Stimulated activated CD8-positive, alpha-beta memory T cell treated with anti-CD3 and anti-CD28 coated beads, Interleukin-4, amount 100 ng/mL, for 1 hour (primary cell): ENCODE measurements around the gene CCDC85B.
"Not testable (repeated sequence)": the region's sequence is repeated elsewhere in the genome, so short reads cannot be mapped to it uniquely, and the experiment has no call there.

Experiments used
- DNase-seq, 2 donors: peaks; one replicate each; pipeline ENCODE4 v3.0.0-alpha.2; 2020; ENCODE audit warnings: low read depth in 2 of 2, low spot score in 1 of 2

Gene CCDC85B

GRCh38 chr11:65890324-65891218 lies at the start of gene CCDC85B:
Gene CCDC85B (plus strand): TSS chr11:65890673. CDS start chr11:65890784, 111 bp downstream.
- DNase-seq, result peak; percentile 94 to 97

DNA sequence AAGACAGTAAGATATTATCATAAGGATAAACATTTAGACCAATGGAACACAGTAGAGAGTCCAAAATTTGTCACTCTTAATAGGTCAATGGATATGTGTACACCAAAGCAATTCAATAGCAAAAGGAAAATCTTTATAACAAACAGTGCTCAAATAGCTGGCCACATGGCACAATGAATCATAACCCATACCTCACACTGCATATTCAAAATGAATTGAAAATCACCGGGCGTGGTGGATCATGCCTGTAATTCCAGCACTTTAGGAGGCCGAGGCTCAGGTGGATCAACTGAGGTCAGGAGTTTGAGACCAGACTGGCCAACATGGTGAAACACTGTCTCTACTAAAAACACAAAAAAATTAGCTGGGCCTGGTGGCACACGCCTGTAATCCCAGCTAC lies 48.3 kb upstream of the CCDC85B start:
- no peak for DNase-seq

DNA sequence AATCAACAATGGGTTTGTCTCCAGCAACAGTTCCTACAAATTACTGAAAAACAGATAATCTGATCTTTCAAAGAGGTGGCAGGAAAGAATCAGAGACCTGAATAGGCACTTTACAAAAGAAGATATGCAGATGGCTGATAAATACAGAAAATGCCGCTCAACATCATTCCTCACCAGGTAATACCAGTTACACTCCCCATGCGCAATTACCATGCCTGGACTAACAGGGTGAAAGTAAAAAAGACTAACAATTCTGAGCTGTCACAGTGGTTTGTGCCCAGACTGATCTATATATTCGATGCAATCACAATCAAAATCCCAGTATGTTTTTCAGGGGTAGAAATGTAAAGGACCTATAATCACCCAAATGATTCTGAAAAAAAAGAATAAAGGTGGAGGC lies 46.7 kb upstream of the CCDC85B start:
- DNase-seq, result no peak

- no peak for DNase-seq
Observed at GRCh38 chr11:65844231-65844872, 46.1 kb upstream of the CCDC85B start.

DNA sequence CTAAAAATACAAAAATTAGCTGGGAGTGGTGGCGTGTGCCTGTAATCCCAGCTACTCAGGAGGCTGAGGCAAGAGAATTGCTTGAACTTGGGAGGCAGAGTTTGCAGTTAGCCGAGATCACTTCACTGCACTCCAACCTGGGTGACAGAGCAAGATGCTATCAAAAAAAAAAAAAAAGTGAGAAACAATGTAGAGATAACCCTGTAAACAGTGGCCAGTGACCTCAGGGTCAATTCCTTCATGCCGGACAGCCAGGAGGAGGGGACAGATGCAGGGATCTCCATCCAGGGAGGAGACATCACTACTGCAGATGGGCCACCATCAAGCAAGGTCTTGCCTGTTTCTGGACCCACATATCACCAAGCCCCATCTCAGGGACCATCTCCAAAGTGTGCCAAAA lies 42.7 kb upstream of the CCDC85B start:
- no peak for DNase-seq

- DNase-seq, result not testable (repeated sequence)
Observed at GRCh38 chr11:65848693-65849092, 41.8 kb upstream of the CCDC85B start.

- DNase-seq, result no peak
Observed at GRCh38 chr11:65849366-65849765, 41.1 kb upstream of the CCDC85B start.

DNA sequence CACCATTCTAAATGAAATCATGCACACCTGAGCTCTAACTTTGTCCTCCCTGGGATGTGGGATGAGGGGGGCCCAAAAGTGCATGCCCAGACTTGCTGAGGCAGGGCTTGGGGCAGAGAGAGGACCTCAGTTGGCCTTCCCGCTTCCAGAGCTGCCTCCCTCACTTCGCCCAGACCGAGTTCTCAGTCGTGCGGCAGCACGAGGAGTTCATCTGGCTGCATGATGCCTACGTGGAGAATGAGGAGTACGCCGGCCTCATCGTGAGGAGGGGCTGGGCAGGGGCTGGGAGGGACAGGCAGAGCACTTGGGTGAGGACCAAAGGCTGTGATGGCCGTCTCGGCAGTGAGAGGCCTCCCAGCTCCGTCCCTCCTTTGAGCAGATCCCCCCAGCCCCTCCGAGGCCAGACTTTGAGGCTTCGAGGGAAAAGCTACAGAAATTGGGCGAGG lies 40.7 kb upstream of the CCDC85B start:
- no peak for DNase-seq

DNA sequence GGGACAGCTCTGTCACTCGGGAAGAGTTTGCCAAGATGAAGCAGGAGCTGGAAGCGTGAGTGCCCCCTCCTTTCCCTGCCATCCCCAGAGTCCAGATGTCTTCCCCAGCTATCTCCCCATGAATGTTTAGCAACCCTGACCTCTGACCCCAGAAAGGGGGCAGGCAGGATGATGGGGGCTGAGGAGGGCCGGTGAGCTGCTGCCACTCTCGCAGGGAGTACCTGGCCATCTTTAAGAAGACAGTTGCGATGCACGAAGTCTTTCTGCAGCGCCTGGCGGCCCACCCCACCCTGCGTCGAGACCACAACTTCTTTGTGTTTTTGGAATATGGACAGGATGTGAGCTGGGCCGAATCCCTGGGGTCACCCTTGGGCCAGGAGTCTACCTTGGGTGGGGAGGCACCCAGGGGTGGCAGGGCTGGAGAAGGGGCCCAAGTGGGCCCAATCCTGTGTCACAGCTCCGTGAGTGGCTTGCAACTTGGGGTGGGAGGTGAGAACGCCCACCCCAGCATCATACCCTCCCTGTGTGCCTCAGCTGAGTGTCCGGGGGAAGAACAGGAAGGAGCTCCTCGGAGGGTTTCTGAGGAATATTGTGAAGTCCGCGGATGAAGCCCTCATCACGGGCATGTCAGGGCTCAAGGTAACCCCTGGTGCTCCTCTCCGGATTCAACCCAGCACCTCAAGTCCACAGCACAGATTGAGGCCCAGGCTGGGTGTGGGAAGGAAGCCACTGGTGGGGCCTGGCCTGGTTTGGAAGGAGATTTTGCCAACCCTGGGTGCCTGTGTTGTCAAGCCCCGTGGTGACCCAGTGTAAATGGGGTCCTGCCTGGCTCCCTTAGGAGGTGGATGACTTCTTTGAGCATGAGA lies 40.0 kb upstream of the CCDC85B start:
- DNase-seq, result no peak

DNA sequence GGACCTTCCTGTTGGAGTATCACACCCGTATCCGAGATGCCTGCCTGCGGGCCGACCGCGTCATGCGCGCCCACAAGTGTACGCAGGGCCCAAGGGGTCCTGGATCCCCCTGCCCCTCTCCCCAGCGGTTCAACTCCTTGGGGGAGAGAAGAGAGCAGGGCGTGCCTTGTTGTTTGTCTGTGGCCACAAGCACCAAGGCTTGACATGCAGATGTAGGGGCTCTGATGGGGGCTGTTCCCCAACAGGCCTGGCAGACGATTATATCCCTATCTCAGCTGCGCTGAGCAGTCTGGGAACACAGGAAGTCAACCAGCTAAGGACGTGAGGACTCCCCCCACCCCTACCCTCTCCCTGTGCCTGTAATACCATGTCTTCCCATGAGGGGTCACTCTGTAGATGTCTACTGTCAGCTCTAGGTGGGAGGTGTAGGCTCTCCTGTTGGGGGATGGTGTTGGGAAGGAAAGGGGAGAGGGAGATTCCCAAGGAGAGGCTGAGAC lies 39.3 kb upstream of the CCDC85B start:
- DNase-seq, result no peak

DNA sequence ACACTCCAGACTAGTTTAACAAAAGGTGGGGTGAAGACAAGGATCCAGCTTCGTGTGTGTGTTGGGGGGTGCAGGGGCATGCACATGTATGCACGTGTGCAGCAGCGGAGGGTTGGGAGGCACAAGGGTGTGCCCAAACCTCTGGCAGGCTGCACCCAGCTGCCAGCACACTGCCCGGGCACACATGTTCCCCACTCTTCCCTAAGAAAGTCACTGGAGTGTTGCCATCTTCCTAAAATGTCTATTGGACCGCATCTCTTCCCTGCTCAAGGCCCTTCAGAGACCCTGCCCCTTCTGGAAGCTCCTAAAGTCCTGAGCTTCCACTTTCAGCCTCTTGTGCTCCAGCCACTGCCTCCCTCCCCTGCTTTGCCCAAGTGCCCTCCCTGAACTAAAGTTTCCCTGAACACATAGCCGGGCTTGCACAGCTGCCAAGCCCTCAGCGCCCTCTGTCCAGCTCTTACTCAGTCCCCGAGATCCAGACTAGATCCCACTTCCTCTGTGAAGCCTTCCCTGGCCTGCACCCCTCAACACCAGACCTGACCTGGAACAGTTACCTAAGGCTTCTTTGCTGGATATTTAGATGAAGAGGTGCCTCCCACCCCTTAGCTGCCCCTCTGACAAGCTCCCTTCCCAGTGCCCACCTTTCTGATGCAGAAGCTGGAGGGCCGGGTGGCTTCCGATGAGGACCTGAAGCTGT lies 38.5 kb upstream of the CCDC85B start:
- DNase-seq, result no peak

DNA sequence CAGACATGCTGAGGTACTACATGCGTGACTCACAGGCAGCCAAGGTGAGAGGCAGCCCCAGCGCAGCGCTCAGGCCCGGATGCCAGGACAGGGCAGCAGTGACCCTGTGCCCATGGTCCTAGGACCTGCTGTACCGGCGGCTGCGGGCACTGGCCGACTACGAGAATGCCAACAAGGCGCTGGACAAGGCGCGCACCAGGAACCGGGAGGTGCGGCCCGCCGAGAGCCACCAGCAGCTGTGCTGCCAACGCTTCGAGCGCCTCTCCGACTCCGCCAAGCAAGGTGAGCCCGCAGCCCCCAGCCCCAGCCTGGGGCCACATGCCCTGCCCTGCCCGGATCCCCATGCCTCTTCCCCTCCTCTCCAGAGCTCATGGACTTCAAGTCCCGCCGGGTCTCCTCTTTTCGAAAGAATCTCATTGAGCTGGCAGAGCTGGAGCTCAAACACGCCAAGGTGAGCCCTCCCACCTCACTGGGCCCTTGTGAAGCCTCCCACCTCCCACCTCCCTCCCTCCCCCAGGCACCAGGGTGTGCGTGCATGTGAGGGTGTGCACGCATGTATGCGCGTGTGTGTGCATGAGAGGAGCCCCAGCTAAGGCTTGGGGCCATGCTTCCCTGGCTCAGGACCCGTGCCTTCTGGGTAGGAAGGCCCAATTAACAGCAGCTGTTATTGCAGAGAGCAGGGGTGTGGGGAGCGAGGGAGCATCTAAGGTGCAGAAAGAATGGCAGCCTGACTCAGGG lies 37.8 kb upstream of the CCDC85B start:
- DNase-seq, result no peak

DNA sequence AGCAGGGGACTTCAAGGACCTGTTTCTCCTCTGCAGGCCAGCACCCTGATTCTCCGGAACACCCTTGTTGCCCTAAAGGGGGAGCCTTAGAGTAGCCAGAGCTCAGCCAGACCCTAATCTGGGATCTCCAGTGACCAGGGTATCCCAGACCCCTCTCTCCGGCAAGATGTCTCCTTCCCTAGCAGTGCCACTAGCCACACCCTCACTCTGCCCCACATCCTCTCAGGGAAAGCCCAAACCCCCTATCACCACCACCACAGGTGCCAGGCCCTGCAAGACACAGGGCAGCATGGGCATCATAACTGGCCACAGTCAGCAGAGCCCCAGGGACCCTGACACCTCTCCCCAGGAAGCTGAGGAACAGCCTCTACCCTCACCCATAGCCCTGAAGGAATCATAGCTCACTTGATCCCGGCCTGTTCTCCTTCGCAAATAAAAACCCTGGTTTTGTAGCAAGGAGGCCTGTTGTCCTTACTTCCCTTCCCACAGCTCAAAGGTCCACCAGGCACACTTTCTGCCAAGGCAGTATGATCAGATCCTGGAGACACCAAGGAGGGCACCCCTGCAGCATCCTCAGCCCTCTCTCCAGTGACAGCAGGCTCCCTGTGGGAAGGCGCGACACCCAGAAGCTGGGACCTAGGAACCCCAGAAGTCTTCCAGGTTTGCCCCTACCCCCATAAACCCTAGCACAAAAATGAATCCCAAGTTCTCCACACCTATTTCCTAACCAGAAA lies 37.1 kb upstream of the CCDC85B start:
- no peak for DNase-seq

DNA sequence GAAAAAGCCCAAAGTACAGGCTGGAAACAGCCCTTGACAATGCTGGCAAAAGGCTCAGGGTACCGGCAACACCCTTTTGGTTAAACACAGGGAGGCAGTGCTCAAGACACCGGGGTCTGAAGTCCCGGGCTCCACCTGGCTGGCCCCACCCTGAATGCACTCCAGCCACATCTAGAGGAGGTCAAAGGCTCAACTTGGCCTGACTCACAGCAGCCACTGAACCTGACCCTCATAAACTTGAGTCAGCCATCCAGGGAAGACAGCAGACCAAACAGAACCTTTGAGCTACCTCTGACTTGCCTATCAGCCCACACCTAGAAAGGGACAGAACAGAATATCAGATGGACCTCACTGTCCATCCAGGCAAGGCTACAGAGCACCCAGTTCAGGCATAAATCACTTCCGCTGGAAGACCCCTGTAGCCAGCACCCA lies 36.3 kb upstream of the CCDC85B start:
- DNase-seq, result no peak

GRCh38 chr11:65854852-65855837 lies 35.3 kb upstream of the CCDC85B start:
- DNase-seq, result no peak

GRCh38 chr11:65855927-65856363 lies 34.5 kb upstream of the CCDC85B start:
- DNase-seq, result no peak

DNA sequence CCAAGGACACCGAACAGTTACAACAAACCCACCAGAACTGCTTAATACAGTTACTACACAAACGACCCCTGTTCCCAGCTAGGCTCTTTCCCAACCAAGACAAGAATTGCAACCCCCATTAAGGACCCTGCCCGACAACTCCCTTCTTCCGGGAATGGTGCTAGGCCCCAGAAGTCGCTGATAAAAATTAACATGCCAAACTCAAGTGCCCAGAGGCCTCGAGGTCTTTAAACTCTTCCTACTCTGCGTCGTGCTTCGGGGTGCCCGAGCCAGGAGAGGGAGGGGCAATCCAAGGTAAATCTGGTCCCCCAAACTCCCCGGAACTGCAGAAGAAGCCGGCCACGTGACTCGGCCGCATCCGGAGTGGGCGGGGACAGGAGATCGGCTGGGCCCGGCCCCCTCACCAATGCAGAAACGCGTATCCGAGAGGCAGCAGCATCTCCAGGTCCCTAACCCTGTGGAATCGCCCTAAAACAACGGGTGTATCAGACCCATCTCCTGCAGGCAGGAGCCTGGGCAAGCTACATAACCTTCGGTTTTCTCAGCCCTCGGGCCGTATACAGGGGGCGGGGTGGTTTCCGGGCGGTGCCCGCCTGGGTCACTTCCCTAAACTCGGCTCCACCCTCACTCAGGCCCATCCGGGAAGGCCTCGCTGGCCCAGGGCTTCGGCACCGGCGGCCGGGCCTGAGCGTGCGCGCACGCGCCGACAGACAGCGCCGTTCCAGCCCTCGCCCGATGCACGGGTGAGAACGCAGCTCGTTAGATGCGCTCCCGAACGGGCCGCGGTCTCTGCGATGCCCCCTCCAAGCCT lies 33.6 kb upstream of the CCDC85B start:
- DNase-seq, result peak; percentile 68 to 72
